ENCODE measurements around the gene GALNTL6.
"Not testable (repeated sequence)": the region's sequence is repeated elsewhere in the genome, so short reads cannot be mapped to it uniquely, and the experiment has no call there.

The GALNTL6 gene

GRCh38 chr4:173019664-173020063, 1206.5 kb downstream of the GALNTL6 start:
- TF ChIP-seq POLR2A (IDR thresholded peaks at IDR 0.05; ENCODE audit: low read length) (no peak), GATA1 (IDR thresholded peaks at IDR 0.05; ENCODE audit: low read depth, low read length) (no peak)

GRCh38 chr4:173021746-173022573, 1208.8 kb downstream of the GALNTL6 start:
- DNase-seq = not testable (repeated sequence)

More at GRCh38 chr4:173019664-173020063, 1206.5 kb downstream of the GALNTL6 start:
- no peak for DNase-seq

GRCh38 chr4:173024203-173024602, 1211.0 kb downstream of the GALNTL6 start:
- no peak for DNase-seq
- TF ChIP-seq GATA1 (IDR thresholded peaks at IDR 0.05; ENCODE audit: low read depth, low read length) (no peak), POLR2A (IDR thresholded peaks at IDR 0.05; ENCODE audit: low read length) (no peak)

- TF ChIP-seq POLR2A (IDR thresholded peaks at IDR 0.05; ENCODE audit: low read length) = no peak
- no peak for TF ChIP-seq GATA1 (IDR thresholded peaks at IDR 0.05; ENCODE audit: low read depth, low read length)
- peak; percentile 61 to 63 for DNase-seq
These were observed 1211.9 kb downstream of the GALNTL6 start for GRCh38 chr4:173025131-173025530.

- DNase-seq = no peak
- TF ChIP-seq GATA1 (IDR thresholded peaks at IDR 0.05; ENCODE audit: low read depth, low read length) (no peak), POLR2A (IDR thresholded peaks at IDR 0.05; ENCODE audit: low read length) (no peak)
These were observed 1224.0 kb downstream of the GALNTL6 start for GRCh38 chr4:173037242-173037641.

- TF ChIP-seq GATA1 (IDR thresholded peaks at IDR 0.05; ENCODE audit: low read depth, low read length) (no peak), POLR2A (IDR thresholded peaks at IDR 0.05; ENCODE audit: low read length) (no peak)
- no peak for DNase-seq
These were observed 1225.1 kb downstream of the GALNTL6 start for GRCh38 chr4:173038192-173038896.

- DNase-seq = no peak
- no peak for TF ChIP-seq GATA1 (IDR thresholded peaks at IDR 0.05; ENCODE audit: low read depth, low read length)
- TF ChIP-seq POLR2A (IDR thresholded peaks at IDR 0.05; ENCODE audit: low read length) = no peak
These were observed 1226.7 kb downstream of the GALNTL6 start for GRCh38 chr4:173039617-173040577.

- DNase-seq = no peak
- TF ChIP-seq GATA1 (IDR thresholded peaks at IDR 0.05; ENCODE audit: low read depth, low read length) (no peak), POLR2A (IDR thresholded peaks at IDR 0.05; ENCODE audit: low read length) (no peak)
These were observed 1228.3 kb downstream of the GALNTL6 start for GRCh38 chr4:173041482-173041881.

GRCh38 chr4:173042139-173042538, 1228.9 kb downstream of the GALNTL6 start:
- DNase-seq = not testable (repeated sequence)

GRCh38 chr4:173044340-173044739, 1231.1 kb downstream of the GALNTL6 start:
- no peak for DNase-seq
- TF ChIP-seq POLR2A (IDR thresholded peaks at IDR 0.05; ENCODE audit: low read length) = no peak
- TF ChIP-seq GATA1 (IDR thresholded peaks at IDR 0.05; ENCODE audit: low read depth, low read length) = no peak

- no peak for TF ChIP-seq POLR2A (IDR thresholded peaks at IDR 0.05; ENCODE audit: low read length)
- no peak for TF ChIP-seq GATA1 (IDR thresholded peaks at IDR 0.05; ENCODE audit: low read depth, low read length)
- no peak for DNase-seq
These were observed 1232.4 kb downstream of the GALNTL6 start for GRCh38 chr4:173045571-173045970.

GRCh38 chr4:173046144-173046543, 1232.9 kb downstream of the GALNTL6 start:
- no peak for DNase-seq
- TF ChIP-seq GATA1 (IDR thresholded peaks at IDR 0.05; ENCODE audit: low read depth, low read length) = no peak
- TF ChIP-seq POLR2A (IDR thresholded peaks at IDR 0.05; ENCODE audit: low read length) = no peak

GRCh38 chr4:173046818-173047217, 1233.6 kb downstream of the GALNTL6 start:
- TF ChIP-seq GATA1 (IDR thresholded peaks at IDR 0.05; ENCODE audit: low read depth, low read length) = no peak
- TF ChIP-seq POLR2A (IDR thresholded peaks at IDR 0.05; ENCODE audit: low read length) = no peak
- DNase-seq = no peak

- no peak for DNase-seq
- no peak for TF ChIP-seq POLR2A (IDR thresholded peaks at IDR 0.05; ENCODE audit: low read length)
- TF ChIP-seq GATA1 (IDR thresholded peaks at IDR 0.05; ENCODE audit: low read depth, low read length) = no peak
These were observed 1238.0 kb downstream of the GALNTL6 start for GRCh38 chr4:173051232-173051631.
